ENCODE data around the gene CSTB. TPM values are rescaled to one million over a fixed set of nuclear protein-coding genes. Genes with fewer than 3 reads are reported as not detected.

CSTB gene
- total RNA-seq, 4 donors from 2014 or later = 11.4 to 16.7 (median 13.3) TPM

DNA sequence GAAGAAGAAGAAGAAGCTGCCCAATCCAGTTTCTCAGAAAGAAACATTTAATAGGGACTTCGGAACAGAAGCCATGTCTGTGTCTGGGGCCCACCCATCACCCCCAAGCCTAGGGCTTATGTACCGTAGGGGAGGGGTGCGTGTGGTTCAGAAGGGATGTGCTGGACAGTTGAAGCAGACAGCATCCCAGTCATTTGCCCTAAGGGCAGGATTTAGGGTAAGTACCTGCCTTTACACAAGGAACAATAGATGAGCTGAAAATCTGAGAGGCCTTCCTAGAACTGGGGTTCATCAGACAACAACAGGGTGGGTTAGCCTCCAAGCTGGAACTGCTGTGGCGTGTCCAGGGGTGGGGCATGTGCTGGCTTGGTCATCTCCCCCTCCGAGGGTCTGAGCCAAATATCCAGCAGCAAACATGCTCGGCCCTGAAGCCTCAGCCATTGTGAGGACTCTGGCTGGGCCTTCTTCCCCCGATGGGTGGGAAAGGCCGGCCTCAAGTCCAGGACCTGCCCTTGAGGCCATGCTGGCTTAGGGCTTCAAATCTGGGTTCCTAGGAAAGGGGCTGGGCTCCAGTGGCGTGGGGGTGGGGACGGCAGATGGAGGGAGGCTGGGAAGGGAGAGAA lies 12.1 kb downstream of the CSTB start:
- H3K9me3 ChIP-seq = peaks cover 0 to 5% (median 0%) of the 10 kb centered on the region in 4 donors
- WGBS, 2 donors = 88 to 89% methylated on average over 8 to 10 of the region's 10 CpGs
- no peak overlapping the region for H3K4me3 ChIP-seq
- no peak for DNase-seq (ENCODE audit: low spot score in 2 of 2)
- H3K27ac ChIP-seq = peak overlapping the region in 1 of 4 donors; percentile 52
- H3K27me3 ChIP-seq = no peaks in the 10 kb centered on the region
- peaks cover 0 to 52% (median 4%) of the 10 kb centered on the region in 3 donors for H3K36me3 ChIP-seq
- peaks cover 0 to 27% (median 9%) of the 10 kb centered on the region in 4 donors for H3K4me1 ChIP-seq
- TF ChIP-seq EP300 (IDR thresholded peaks at IDR 0.05) = no peak
- TF ChIP-seq, protein P1, sequence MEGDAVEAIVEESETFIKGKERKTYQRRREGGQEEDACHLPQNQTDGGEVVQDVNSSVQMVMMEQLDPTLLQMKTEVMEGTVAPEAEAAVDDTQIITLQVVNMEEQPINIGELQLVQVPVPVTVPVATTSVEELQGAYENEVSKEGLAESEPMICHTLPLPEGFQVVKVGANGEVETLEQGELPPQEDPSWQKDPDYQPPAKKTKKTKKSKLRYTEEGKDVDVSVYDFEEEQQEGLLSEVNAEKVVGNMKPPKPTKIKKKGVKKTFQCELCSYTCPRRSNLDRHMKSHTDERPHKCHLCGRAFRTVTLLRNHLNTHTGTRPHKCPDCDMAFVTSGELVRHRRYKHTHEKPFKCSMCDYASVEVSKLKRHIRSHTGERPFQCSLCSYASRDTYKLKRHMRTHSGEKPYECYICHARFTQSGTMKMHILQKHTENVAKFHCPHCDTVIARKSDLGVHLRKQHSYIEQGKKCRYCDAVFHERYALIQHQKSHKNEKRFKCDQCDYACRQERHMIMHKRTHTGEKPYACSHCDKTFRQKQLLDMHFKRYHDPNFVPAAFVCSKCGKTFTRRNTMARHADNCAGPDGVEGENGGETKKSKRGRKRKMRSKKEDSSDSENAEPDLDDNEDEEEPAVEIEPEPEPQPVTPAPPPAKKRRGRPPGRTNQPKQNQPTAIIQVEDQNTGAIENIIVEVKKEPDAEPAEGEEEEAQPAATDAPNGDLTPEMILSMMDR (IDR thresholded peaks at IDR 0.05) = no peak
- no peak for TF ChIP-seq POLR2A (IDR thresholded peaks at IDR 0.05)

GRCh38 chr21:43762303-43763128 lies 13.6 kb downstream of the CSTB start:
- H3K27me3 ChIP-seq = no peaks in the 10 kb centered on the region
- peaks cover 0 to 28% (median 0%) of the 10 kb centered on the region in 4 donors for H3K4me1 ChIP-seq
- no peak for TF ChIP-seq EP300 (IDR thresholded peaks at IDR 0.05)
- TF ChIP-seq POLR2A (IDR thresholded peaks at IDR 0.05) = no peak
- TF ChIP-seq, protein P1 (IDR thresholded peaks at IDR 0.05) = no peak
- H3K9me3 ChIP-seq = peaks cover 0 to 5% (median 0%) of the 10 kb centered on the region in 4 donors
- DNase-seq (ENCODE audit: low spot score in 2 of 2) = no peak
- no peak overlapping the region for H3K4me3 ChIP-seq
- H3K36me3 ChIP-seq = peaks cover 0 to 61% (median 4%) of the 10 kb centered on the region in 3 donors
- no peak overlapping the region for H3K27ac ChIP-seq
- WGBS, 2 donors = 94 to 96% methylated on average over 7 to 15 of the region's 15 CpGs

GRCh38 chr21:43761886-43762285 lies 14.2 kb downstream of the CSTB start:
- Histone ChIP-seq H3K9me3 (peaks cover 0 to 5% (median 0%) of the 10 kb centered on the region in 4 donors), H3K27ac (no peak overlapping the region), H3K36me3 (peaks cover 0 to 68% (median 4%) of the 10 kb centered on the region in 3 donors), H3K27me3 (no peaks in the 10 kb centered on the region), H3K4me3 (no peak overlapping the region), H3K4me1 (peaks cover 0 to 28% (median 0%) of the 10 kb centered on the region in 4 donors)
- DNase-seq (ENCODE audit: low spot score in 2 of 2) = no peak
- WGBS, 2 donors = 92 to 96% methylated on average over 15 to 18 of the region's 18 CpGs
- TF ChIP-seq POLR2A (IDR thresholded peaks at IDR 0.05) (no peak), EP300 (IDR thresholded peaks at IDR 0.05) (no peak)
- TF ChIP-seq, protein P1 (IDR thresholded peaks at IDR 0.05) = no peak

- H3K27me3 ChIP-seq = no peaks in the 10 kb centered on the region
- WGBS, 2 donors = 85 to 88% methylated on average over 22 of the region's 22 CpGs
- peaks cover 0 to 82% (median 11%) of the 10 kb centered on the region in 3 donors for H3K36me3 ChIP-seq
These were observed 15.6 kb downstream of the CSTB start for GRCh38 chr21:43760391-43760958.

More at GRCh38 chr21:43760391-43760958, 15.6 kb downstream of the CSTB start:
- peaks cover 0 to 5% (median 0%) of the 10 kb centered on the region in 4 donors for H3K9me3 ChIP-seq
- H3K4me1 ChIP-seq = peaks cover 0 to 30% (median 0%) of the 10 kb centered on the region in 4 donors
- TF ChIP-seq POLR2A (IDR thresholded peaks at IDR 0.05) (no peak), EP300 (IDR thresholded peaks at IDR 0.05) (no peak)
- TF ChIP-seq, protein P1 (IDR thresholded peaks at IDR 0.05) = no peak
- no peak overlapping the region for H3K4me3 ChIP-seq
- DNase-seq (ENCODE audit: low spot score in 2 of 2) = no peak
- no peak overlapping the region for H3K27ac ChIP-seq

Data from tibial nerve (tissue), 4 donors.